Activated CD4-positive, CD25-positive, alpha-beta regulatory T cell treated with anti-CD3 and anti-CD28 coated beads, Interleukin-2, amount 50 U/mL, for 16 hours (primary cell): ENCODE data around the gene SMIM1.
"Not testable (repeated sequence)": the region's sequence is repeated elsewhere in the genome, so short reads cannot be mapped to it uniquely, and the experiment has no call there.

Experiments used
- DNase-seq: peaks from one replicate; pipeline ENCODE4 v3.0.0-alpha.2; 2020; ENCODE audit warnings: low read depth, low spot score

The SMIM1 gene

DNA sequence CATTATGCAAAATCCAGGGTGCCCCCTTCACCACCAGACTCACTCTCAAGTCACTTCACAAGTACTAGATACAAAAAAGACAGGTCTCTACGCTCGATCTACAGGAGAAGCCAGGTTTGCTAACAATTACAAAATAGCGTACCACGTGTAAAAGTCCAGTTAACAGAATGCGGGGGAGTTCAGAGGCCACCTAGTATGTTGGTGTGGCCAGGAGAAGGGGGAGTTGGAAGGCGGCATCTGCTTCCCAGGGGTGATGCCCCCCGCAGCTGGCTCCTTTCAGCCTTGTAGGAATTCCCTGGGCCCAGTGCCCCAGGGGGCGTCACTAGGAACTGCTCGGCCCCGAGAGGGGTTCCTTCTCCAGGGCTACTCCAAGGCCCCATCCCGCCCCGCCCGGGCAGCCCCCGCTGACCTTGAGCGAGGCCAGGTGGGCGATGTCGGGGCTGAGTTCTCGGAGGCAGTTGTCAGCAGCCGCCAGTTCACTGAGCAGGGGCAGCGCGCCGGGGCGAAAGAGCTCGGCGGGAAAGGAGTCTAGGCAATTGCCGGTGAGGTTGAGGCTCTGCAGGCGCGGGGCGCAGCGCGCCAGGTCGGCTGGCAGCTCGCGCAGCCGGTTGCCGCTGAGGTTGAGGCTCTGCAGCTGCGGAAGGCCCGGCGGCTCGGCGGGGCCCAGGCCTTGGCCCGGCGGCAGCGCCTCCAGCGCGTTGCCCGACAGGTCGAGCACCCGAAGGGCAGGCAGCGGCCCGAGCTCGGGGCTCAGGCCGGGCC lies 23.1 kb downstream of the SMIM1 start:
- no peak for DNase-seq

DNA sequence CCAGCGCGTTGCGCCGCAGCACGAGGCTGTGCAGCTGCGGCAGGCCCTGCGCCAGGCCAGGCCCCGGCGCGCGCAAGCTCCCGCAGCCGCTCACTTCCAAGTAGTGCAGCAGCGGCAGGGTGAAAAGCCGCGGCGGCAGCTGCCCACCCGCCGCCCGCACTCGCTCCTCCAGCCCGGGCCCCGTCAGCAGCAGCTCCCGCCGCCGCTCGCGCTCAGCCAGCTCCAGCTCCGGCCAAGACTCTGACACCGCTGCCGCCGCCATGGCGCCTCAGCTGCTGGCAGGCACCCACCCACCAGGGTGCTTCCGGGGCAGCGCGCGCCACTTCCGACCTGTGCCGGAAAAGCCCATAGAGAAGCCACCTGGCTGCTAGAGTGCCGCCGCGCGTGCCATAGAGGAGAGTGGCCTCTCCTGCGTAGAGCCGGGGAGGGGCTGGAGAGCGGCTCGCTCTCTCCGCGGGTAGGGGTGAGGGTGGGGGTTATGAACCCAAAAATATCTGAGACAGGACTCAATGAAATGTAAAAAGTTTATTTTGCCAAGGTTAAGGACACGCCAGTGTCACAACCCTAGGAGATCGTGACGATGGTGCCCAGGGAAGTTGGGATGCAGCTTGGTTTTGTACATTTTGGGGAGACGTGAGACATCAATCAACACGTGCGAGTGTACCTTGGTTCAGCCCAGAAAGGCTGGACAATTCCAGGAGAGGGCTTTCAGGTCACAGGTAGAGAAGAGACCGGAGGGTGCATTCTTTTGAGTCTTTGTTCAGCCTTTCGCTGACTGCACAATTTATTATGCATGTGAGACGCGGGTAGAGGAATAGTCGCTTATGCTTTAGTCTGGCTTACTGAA lies 23.9 kb downstream of the SMIM1 start, which contains the start of gene LRRC47:
Gene LRRC47, minus strand, starts transcription at position 284 of the 847 bp plus-strand sequence. Its CDS starts 22 bp downstream, at position 262.
- peak; percentile 92 for DNase-seq

DNA sequence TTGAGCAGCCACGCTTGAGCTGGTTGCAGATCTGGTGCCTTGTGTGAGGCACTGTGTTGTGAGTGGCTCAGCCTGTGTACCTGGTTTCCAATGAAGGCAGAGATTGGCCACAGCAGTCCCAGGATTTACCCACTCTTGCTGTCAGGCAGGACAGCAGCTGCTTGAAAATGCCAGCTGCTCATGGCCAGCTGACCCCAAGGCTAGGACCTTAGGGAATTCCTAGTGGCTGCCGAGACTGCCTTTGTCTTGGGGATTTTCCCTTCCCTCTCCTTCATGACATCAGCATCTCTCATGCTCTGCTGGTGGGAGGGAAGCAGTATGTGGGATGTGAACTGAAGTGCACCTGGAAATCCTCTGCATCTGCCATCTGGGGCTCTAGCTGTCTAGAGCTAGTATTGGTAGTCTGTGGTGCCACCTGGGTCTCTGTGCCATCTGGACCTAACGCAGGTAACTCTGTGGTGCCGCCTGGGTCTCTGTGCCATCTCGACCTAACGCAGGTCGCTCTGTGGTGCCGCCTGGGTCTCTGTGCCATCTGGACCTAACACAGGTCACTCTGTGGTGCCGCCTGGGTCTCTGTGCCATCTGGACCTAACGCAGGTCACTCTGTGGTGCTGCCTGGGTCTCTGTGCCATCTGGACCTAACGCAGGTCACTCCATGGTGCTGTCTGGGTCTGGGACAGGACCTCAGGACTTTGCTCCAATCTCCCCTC lies 27.6 kb downstream of the SMIM1 start:
- DNase-seq, result no peak

DNA sequence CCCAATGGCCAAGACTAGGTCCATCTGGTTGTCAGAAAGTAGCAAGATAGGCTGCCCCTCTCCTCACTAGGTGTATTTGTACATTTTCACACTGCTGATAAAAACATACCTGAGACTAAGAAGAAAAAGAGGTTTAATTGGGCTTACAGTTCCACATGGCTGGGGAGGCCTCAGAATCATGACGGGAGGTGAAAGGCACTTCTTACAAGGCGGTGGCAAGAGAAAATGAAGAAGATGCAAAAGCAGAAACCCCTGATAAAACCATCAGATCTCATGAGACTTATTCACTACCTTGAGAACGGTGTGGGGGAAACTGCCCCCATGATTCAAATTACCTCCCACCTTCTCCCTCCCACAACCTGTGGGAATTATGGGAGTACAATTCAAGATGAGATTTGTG lies 28.2 kb downstream of the SMIM1 start:
- DNase-seq, result not testable (repeated sequence)

DNA sequence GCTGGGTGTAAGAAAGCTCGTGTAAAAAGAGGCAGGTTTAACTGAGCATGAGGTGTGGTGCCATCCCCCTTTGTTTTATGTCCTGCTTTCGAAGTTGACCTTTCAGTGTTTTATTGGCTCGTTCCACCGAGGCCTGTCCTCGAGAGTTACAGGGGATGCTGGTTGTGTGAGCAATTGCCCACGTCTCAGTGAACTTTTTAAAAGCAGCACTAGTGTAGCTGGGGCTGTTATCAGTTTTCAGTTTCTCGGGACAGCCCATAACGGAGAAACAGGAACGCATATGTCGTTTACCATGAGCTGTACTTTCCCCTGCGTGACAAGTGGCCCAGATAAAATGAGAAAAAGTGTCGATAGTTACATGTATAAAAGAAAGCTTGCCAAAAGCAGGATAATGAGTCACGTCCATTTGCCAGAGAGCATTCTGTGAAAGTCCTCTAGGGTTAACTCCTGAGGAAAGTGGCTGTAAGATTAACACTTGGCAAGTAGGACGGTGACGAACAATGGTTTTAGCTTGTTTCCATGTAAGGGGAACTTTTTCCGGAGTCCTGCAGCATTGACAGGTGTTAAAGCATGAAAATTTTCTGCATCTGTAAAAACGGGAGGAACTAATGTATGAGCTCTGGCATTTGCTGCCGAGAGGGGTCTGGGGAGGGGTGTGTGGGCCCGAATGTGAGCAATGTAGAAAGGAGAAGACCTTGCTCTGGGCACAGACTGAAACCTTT lies 31.5 kb downstream of the SMIM1 start:
- no peak for DNase-seq

DNA sequence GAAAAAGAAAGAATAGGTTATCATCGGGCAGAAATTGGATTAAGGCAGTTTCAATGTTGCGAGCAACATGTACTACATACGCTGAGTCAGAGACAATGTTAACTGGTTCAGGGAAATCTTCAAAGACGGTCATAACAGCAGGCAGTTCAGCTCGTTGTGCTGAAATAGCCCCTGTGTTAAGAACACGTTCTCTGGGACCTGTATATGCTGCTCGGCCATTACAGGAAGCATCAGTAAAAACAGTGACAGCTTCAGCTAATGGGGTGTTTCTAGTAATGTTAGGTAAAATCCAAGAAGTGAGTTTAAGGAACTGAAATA lies 32.0 kb downstream of the SMIM1 start:
- not testable (repeated sequence) for DNase-seq

DNA sequence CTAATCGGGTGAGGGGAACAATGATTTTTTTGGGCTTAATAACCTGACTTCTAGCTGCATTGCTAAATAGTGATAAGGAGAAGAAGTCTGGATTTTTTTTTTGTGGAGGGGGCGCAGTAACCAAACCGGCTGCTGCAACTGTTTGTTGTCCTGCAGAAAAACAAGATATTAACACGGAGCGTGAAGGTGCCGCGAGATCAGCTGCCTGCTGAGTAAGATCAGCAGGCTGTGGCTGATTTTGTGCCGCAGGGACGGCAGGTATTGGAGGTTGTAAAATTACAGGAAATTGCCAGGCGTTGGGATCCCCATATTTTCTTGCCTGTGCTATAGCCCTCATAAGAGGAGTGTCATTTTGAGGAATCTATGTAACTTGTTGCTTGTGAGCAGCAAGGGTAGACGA lies 32.5 kb downstream of the SMIM1 start:
- DNase-seq, result no peak

DNA sequence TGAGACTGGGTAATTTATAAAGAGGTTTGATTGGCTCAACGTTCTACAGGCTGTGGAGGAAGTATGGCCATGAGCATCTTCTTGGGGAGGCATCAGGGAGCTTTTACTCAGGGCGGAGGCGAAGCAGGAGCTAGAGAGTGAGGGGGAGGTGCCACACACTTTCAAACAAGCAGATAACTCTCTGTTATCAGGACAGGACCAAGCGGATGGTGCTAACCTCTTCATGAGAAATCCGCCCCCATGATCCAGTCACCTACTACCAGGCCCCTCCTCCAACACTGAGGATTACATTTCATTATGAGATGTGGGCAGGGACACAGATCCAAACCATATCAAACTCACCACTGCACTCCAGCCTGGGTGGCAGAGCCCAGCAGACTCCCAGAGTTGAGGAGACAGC lies 35.2 kb downstream of the SMIM1 start:
- DNase-seq, result no peak

DNA sequence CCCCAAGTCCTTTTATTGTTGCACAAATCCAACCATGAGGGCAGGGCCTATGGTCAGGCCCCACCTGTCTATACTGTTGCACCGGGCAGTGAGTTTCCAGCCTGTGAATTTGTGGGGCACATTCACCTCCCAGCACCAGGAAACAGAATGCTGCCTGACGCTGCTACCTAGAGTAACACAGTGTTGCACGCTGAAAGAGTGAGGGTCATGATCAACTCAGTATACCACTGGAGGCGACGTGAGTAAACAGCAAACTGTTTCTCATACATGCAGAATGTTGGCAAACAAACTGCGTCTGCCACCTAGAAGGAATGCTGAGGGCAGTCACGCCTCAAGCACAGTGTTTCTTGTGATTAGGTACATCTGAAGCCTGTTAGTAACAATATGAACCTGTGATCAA lies 37.1 kb downstream of the SMIM1 start:
- no peak for DNase-seq

DNA sequence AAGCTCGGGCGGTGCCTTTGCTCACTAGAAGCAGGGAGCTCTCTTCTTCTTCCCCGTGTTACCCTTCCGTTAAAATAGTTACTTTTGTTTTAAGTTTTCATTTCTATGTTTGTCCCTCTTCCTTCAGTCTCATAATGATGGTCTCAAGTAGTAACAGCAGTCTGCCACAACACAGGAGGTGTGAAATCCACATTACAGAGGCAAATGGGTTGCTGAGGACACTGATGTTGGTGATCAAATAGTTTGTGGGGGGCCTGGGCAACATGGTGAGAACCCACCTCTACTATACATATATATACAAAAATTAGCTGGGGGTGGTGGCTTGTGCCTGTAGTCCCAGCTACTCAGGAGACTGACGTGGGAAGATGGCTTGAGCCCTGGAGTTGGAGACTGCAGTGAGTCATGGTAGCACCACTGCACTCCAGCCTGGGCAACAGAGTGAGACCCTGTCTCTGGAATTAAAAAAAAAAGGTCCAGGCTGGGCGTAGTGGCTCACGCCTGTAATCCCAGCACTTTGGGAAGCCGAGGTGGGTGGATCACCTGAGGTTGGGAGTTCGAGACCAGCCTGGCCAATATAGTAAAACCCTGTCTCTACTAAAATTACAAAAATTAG lies 37.7 kb downstream of the SMIM1 start:
- DNase-seq, result not testable (repeated sequence)

DNA sequence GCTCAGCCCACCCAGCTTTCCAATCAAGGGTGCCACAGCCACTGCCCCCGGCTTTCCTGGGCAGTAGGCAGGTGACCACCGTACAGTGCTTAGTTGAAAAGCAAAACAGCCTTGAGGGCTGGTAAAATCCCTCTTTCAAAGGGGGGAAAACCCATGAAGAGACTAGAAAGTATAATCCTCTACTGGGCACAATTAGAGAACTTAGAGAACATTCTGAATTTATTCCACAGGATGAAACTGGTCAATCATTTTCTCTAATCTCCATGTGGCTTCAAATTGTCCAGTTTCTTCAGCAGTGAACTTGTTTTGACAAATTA lies 39.0 kb downstream of the SMIM1 start:
- DNase-seq, result no peak

DNA sequence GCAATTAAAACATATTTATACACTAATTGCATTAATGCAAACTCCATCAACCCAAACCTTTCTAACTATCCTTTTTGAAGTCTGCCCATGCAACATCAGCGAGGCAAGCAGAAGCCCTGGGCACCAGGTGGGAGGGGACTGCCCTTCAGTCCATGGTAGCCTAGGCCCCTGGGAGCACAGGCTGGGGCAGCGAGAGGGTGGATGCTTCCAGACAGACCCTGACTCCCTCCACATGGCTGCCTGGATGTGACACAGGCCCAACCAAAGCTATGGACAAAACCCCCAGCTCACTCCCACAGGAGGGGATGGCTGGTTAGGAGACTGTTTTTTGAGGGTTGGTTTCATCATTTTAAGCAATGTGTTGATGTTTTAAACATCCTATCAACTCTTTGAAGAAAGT lies 41.5 kb downstream of the SMIM1 start:
- no peak for DNase-seq

DNA sequence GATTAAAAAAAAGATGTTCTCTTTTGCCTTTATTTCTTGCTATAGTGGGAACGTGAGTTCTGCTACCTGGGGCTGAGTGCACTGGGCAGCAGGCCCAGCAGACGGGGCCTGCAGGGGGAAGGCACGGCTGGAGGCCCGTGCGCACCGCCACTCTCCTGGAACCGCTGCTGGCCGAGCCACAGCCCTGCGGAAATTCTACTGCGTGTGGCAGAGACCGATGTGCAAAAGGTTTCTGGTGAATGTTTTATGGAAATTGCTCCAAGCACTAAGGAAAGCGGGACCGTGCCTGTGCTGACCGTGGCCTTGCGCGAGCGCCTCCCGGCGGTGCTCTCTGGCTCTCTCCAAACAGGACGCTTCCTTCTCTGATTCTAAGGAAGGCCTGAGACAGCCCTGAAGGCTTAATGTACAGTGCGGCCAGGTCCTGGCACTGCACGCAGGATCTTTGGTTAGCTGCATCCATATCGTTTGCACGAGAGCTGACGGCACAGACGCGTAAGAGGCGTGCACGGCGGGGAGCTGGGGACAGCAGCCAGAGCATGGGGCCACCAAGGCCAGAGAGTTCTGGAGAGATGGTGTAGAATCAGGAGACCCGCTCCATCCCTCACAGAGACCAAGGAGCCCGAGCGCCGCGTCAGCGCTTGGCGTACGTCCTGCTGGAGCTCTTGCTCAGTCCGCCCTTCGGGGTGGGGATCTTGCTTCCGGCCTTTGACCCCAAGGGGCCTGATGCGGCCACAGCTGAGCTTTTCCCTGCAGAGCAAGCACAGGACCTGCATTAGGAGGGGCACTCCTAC lies 42.4 kb downstream of the SMIM1 start:
- no peak for DNase-seq

DNA sequence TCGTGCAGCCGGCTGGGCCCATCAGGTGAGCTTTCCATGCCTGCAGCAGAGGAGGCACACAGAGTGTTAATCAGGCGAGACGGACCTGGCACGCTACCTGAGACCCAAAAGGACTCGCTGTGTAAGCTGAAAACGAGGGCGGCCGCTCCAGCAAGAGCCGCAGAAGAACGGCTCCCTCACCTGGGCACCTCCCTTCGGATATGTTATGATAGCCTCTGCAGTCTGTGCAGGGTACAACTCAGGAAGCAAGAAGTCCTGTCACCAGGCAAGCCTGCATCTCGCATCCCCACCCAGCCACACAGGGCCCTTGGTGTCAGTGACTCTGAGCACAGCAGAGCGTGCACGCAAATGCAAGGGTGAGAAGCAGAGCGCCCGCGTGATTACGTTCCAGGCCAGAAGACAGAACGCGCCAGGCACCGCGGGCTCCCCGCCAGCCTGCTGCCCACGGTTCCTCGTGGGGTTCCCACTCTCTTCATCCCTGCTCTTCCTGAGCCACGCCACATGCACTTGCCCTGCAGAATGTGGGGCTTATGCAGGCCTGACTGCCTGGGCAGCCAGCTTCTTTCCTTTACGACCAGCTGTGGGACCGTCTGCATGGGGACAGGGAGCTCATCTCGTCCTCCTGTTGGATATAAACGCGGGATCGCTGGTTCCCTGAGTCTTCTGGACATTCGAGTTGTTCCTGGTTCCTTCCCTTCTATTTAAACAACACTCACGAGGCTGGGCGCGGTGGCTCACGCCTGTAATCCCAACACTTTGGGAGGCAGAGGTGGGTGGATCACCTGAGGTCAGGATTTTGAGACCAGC lies 44.0 kb downstream of the SMIM1 start:
- DNase-seq, result no peak

DNA sequence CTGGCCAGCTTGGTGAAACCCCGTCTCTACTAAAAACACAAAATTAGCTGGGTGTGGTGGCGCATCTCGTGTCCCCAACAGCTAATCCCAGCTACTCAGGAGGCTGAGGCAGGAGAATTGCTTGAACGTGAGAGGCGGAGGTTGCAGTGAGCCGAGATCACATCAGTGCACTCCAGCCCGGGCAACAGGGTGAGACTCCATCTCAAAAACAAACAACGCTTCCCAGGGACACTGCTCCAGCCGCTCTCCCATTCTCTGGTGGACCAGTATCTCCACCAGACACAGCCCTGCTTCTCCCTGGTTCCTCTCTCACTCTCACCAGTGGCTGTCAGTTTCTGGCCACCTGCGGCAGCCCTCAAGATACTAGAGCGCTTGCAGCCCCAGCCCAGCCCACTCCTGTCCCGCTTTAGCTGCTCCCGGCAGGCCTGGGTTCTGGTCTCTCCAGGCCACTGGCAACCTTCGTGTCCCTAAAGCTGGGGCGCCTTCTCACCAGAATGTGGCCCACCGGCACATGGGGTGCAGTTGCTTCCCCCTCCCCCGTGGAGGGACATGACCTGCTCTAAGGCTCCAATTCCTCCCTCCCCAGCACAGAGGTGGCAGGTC lies 44.7 kb downstream of the SMIM1 start:
- DNase-seq, result no peak

DNA sequence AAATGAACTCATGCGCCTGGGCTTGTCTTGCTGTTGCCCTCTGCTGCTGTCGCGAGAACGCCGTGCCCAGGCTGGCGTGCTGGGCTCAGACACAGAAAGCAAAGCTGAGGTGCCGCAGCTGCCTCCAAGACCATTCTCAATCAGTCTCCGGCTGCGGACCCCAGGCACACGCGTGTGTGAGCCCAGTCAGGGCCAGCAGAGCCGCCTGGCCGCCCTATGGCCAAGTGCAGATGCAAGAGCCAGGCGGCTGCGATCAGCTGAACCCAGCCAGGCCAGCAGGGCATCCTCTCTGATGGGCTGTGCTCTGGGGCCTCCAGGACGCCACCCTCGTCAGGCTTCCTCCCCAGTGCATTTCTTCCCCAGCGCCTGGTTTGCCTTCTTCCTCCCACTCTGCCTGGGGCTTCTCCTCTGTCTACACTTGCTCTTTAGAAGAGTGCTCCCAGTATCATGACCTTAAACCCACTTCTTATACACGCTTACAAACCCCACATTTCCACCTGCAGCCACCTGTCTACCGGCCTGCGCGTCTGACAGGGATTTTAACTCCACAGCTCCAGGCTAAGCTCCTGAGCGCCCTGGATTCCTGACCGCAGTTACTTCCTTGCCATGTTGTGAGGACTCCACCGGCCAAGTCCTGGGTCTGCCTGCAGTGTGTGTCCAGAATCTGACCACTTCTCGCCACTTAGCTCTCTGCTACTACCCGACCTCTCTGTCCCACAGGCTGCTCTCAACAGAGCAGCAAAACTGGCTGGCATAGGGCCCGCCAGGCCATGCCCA lies 45.5 kb downstream of the SMIM1 start:
- no peak for DNase-seq

DNA sequence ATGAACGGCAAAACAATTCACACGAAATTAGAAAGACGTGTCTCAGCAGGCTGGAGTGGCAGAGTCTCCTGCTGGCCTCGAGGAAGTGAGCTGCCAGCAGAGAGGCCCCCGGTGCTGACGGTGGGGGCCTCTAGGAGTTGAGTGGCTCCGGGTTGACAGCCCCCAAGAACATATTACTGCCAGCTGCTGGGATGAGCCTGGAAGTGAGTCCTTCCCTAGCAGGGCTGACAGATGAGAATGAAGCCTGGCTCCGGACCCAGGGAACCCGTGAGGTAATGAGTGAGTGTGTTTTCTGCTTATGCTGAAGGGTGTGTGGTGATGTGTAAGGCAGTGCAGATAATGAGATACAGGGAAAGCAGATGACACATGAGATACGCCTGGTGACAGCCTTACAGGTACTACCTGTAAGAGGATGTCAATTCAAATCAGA lies 47.2 kb downstream of the SMIM1 start:
- DNase-seq, result no peak

DNA sequence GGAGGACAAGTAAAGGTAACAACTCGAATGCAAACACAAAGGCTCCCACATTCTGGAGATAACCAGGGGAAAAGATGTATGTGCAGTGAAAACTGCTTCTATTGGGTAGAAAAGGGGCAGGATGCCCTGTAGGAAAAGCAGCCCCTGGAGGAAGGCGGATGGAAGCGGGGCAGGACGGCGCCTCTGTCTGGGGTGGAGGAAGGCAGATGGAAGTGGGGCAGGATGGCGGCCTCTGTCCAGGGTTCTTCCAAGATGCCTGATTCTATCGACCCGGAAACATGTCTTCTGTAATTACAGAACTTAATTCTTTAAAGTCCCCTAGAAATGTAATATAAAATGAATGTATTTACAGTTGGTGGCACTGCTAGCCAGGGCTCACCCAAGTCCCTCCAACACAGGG lies 47.8 kb downstream of the SMIM1 start:
- no peak for DNase-seq

DNA sequence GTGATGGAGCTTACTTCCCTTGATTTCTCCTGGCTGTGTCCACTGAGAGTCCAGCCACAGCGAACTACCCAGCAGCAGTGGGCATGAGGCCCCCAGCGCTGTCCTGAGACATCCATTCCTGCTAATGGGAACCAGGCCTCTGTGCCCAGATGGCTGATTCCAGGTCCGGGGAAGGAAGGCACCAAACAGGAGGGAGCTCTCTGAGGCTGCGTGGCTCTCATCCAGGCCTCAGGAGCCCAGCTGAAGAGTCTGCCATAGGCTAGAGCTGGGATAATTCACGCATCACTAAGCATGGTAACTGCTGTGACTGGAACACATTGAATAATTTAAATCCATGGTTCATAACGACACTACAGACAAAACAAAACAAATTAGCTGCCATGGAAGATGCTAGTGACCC lies 48.5 kb downstream of the SMIM1 start:
- DNase-seq, result no peak
